ENCODE results near the gene TRMT1. TPM values are rescaled to one million over a fixed set of nuclear protein-coding genes. Genes with fewer than 3 reads are reported as not detected.

The TRMT1 gene
- total and polyA plus RNA-seq, 2 donors (not counting 1 experiment from before 2014, with no cell fraction given) = 91.8 to 281 TPM

GRCh38 chr19:13152356-13152973, 35.9 kb upstream of the TRMT1 start:
- Histone ChIP-seq H3K9ac (ENCODE audit: low read length) (peak overlapping the region; percentile 97), H3K4me3 (ENCODE audit: control extremely low read depth in 1 of 5, extremely low read depth in 1 of 5, insufficient read depth in 1 of 5, low read depth in 2 of 5, low read length in 4 of 5) (peak overlapping the region; percentile 82 to 100 (median 98)), H3K79me2 (ENCODE audit: control insufficient read depth, insufficient read depth, low read length) (peaks cover 59% of the 10 kb centered on the region), H3K27me3 (replicated peaks in 1 of 4; ENCODE audit: control extremely low read depth in 1 of 4, control insufficient read depth in 3 of 4, insufficient read depth in 4 of 4, low read length in 3 of 4) (no peaks in the 10 kb centered on the region), H3K27ac (ENCODE audit: low read length in 2 of 2) (peak overlapping the region; percentile 94 to 96), H2AFZ (ENCODE audit: insufficient read depth, low read depth, low read length, poor library complexity, severe bottlenecking) (peak overlapping the region; percentile 61), H3K9me3 (ENCODE audit: control extremely low read depth in 1 of 3, control insufficient read depth in 2 of 3, insufficient read depth in 1 of 3, low read length in 2 of 3) (no peaks in the 10 kb centered on the region), H3K4me2 (replicated peaks; ENCODE audit: low read depth, low read length, poor library complexity, severe bottlenecking) (peak overlapping the region; percentile 95), H3K4me1 (ENCODE audit: control insufficient read depth in 2 of 2, insufficient read depth in 2 of 2, low read length in 2 of 2) (peaks cover 24 to 52% of the 10 kb centered on the region in 2 donors), H4K20me1 (ENCODE audit: control insufficient read depth, insufficient read depth, low read length, poor library complexity, severe bottlenecking) (peaks cover 26% of the 10 kb centered on the region), H3K36me3 (replicated peaks in 1 of 2; ENCODE audit: control extremely low read depth in 1 of 2, control insufficient read depth in 1 of 2, extremely low read depth in 1 of 2, insufficient read depth in 2 of 2, low read length in 1 of 2) (peaks cover 0 to 9% of the 10 kb centered on the region in 2 experiments)
- H3K4me1 Mint-ChIP-seq = peaks cover 45% of the 10 kb centered on the region
- ATAC-seq (ENCODE audit: low read depth) (peak; percentile 3), DNase-seq (no peak)
- peak overlapping the region; percentile 100 for H3K27ac Mint-ChIP-seq
- WGBS (ENCODE audit: insufficient coverage) = 0% methylated on average over 19 of the region's 25 CpGs
- ChIA-PET POLR2A (interaction anchor here (0.5 to 2.5 kb wide), 23 partner anchors 8 to 1466 kb away, joined by 3 to 64 read pairs (median 5); partner anchors contain the start of gene NACC1), CTCF (interaction anchor here (0.9 to 2.1 kb wide), 18 partner anchors 9 to 853 kb away, joined by 3 to 34 read pairs (median 6); partner anchors contain the start of gene NACC1)
- TF ChIP-seq EZH2 (IDR thresholded peaks at IDR 0.05; ENCODE audit: borderline replicate concordance, insufficient read depth, low read depth, low read length, poor library complexity, severe bottlenecking) = no peak
- TF ChIP-seq CTCF (IDR thresholded peaks at IDR 0.05) = no peak
- H3K27me3 Mint-ChIP-seq = no peaks in the 10 kb centered on the region
- peak overlapping the region; percentile 92 for H3K4me3 Mint-ChIP-seq
- intact Hi-C loops (cut with micrococcal nuclease) = loop anchor here (1.0 to 5.0 kb wide), 3 partner anchors 49 to 694 kb away; no protein-coding TSS in a partner anchor
- no peaks in the 10 kb centered on the region for H3K9me3 Mint-ChIP-seq (ENCODE audit: insufficient read depth)

All from B cell (primary cell).